ENCODE measurements around the gene USH2A. TPM values are rescaled to one million over a fixed set of nuclear protein-coding genes. Genes with fewer than 3 reads are reported as not detected.

USH2A gene
- total RNA-seq, 3 donors from 2014 or later, result 0.03 to 0.17 TPM; not detected in 1

DNA sequence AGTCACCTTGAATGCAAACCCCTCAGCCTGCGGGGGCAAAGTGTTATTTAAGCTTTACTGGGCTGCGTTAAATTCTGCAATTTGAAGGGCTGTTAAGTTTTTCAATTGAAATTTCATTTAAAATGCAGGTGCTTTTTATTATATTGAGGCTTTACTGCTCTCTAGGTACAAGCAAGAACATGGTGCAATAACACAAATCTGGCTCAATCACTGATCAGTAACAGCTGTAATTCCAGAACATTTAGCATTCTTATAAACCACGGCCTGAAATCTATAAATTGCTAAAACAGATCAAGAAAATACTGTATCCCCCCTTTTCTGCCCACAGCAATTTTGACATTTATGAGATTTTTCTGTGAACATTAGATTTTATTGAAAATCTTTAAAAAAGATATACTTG is 533.4 kb downstream of the USH2A start:
- no peak overlapping the region for H3K4me3 ChIP-seq
- intact Hi-C loops (cut with DNase I, micrococcal nuclease), result no loop called here
- TF ChIP-seq, protein P1, sequence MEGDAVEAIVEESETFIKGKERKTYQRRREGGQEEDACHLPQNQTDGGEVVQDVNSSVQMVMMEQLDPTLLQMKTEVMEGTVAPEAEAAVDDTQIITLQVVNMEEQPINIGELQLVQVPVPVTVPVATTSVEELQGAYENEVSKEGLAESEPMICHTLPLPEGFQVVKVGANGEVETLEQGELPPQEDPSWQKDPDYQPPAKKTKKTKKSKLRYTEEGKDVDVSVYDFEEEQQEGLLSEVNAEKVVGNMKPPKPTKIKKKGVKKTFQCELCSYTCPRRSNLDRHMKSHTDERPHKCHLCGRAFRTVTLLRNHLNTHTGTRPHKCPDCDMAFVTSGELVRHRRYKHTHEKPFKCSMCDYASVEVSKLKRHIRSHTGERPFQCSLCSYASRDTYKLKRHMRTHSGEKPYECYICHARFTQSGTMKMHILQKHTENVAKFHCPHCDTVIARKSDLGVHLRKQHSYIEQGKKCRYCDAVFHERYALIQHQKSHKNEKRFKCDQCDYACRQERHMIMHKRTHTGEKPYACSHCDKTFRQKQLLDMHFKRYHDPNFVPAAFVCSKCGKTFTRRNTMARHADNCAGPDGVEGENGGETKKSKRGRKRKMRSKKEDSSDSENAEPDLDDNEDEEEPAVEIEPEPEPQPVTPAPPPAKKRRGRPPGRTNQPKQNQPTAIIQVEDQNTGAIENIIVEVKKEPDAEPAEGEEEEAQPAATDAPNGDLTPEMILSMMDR (IDR thresholded peaks at IDR 0.05), result no peak

DNA sequence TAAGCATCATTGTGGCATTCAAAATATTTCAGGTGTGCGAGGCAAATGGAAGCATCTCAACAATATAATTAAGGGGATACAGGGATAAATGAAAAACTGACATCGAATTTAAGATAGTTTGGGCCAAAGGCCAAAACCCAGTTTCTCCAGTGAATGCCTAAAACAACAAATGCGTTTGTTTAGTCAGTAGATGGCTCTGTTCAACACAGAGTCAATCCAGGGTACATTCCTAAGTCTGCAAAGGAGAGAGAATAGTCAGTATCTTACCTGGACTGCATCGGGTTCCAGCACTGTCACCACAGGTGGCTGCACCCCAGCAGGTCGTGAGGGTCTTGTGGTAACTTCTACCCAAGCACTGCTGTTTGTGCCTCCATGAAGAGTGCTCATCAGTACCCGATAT is 535.1 kb downstream of the USH2A start:
- no peaks in the 10 kb centered on the region for H3K9me3 ChIP-seq
- intact Hi-C loops (cut with DNase I, micrococcal nuclease), result no loop called here
- ATAC-seq (no peak), DNase-seq (no peak)
- no peaks in the 10 kb centered on the region for H3K36me3 ChIP-seq (ENCODE audit: low read depth)
- TF ChIP-seq, protein P1 (IDR thresholded peaks at IDR 0.05), result no peak
- H3K4me1 ChIP-seq (ENCODE audit: low read depth), result no peaks in the 10 kb centered on the region
- H3K4me3 ChIP-seq, result no peak overlapping the region

More for the DNA sequence above, 533.4 kb downstream of the USH2A start:
- ATAC-seq, result no peak
- Histone ChIP-seq H3K4me1 (ENCODE audit: low read depth) (no peaks in the 10 kb centered on the region), H3K36me3 (ENCODE audit: low read depth) (no peaks in the 10 kb centered on the region), H3K9me3 (no peaks in the 10 kb centered on the region)
- DNase-seq, result no peak

DNA sequence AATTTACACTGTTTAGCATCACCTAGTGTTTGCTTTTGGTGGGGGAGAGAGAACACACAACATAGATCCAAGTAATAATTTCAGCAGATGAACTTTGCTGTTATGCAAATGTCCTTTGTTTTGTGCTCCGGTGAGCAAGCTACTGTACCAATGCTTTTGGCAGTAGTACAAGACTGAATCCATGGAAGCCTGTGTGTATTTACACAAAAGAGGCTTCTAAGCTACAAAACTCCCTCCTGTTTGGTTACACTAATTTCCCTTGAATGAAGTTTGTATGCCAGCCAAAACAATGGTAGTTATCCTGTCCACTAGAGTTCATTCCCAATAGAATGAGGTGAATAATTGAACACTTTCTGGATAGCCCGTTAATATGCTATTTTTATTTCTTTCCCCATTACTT is 535.6 kb downstream of the USH2A start:
- Histone ChIP-seq H3K36me3 (ENCODE audit: low read depth) (no peaks in the 10 kb centered on the region), H3K9me3 (no peaks in the 10 kb centered on the region), H3K4me1 (ENCODE audit: low read depth) (no peaks in the 10 kb centered on the region), H3K4me3 (no peak overlapping the region)
- DNase-seq, result no peak
- intact Hi-C loops (cut with DNase I, micrococcal nuclease), result no loop called here
- no peak for ATAC-seq
- TF ChIP-seq, protein P1 (IDR thresholded peaks at IDR 0.05), result no peak

DNA sequence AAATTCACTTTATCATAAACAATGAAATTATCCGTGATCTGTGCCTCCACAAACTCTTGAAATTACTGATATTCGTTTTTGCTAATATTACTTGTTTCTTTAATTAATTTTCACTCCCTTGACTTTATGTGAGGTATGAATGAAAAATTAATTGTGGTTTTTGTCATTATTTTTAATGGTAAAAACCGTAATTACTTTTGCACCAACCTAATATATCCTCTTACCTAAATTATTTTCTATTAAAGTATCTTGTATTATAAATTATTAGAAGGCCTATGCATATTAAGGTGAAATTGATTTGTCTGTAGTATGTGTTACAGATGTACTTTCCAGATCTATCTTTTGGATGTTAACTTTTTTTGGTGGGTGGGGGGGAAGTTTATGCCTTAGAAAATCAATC is 540.2 kb downstream of the USH2A start:
- intact Hi-C loops (cut with DNase I, micrococcal nuclease), result no loop called here
- Histone ChIP-seq H3K36me3 (ENCODE audit: low read depth) (no peaks in the 10 kb centered on the region), H3K4me3 (no peak overlapping the region), H3K4me1 (ENCODE audit: low read depth) (no peaks in the 10 kb centered on the region), H3K9me3 (no peaks in the 10 kb centered on the region)
- no peak for DNase-seq
- TF ChIP-seq, protein P1 (IDR thresholded peaks at IDR 0.05), result no peak
- ATAC-seq, result no peak

DNA sequence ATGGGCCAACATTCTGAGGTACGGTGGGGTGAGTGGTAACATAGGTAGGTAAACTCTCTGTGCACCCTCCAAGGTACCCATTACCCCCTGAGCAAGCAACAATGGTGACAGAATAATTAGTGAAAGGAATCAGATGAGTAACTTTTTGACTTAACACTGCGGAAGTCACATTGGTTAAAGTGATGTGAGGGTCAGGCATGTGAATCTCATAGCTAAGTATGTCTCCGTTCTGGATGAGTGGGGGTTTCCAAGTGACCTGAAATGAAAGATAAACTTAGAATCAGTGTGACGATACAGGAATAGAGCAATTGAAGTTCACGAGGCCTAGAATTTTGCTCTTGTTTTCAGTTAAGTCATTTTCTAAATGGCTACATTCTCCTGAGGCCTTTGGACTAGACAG is 544.4 kb downstream of the USH2A start:
- intact Hi-C loops (cut with DNase I, micrococcal nuclease), result no loop called here
- ATAC-seq, result no peak
- TF ChIP-seq, protein P1 (IDR thresholded peaks at IDR 0.05), result no peak

DNA sequence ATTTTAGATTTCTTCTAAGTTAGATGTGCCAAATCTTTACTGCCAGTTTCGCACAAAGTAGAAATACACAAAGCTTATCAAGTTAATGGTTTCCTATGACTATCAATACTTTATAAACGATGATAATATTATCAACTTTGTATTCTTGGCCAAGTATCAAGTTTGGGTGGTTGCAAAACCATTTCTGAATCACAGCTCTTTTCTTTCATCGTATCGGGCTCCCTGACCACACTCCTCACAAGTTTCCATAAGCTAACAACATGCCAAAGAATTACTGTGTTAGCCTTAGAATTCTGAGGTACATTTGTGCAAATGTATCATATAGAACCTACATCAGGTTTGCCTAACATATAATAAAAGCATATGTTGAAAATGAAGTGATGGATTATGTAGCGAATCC is 545.1 kb downstream of the USH2A start:
- TF ChIP-seq, protein P1 (IDR thresholded peaks at IDR 0.05), result no peak
- no peaks in the 10 kb centered on the region for H3K36me3 ChIP-seq (ENCODE audit: low read depth)
- DNase-seq (no peak), ATAC-seq (no peak)
- no peak overlapping the region for H3K4me3 ChIP-seq
- no peaks in the 10 kb centered on the region for H3K9me3 ChIP-seq
- H3K4me1 ChIP-seq (ENCODE audit: low read depth), result no peaks in the 10 kb centered on the region
- intact Hi-C loops (cut with DNase I, micrococcal nuclease), result no loop called here

More for the DNA sequence above, 544.4 kb downstream of the USH2A start:
- H3K4me3 ChIP-seq, result no peak overlapping the region
- no peaks in the 10 kb centered on the region for H3K9me3 ChIP-seq
- no peaks in the 10 kb centered on the region for H3K4me1 ChIP-seq (ENCODE audit: low read depth)
- DNase-seq, result no peak
- H3K36me3 ChIP-seq (ENCODE audit: low read depth), result no peaks in the 10 kb centered on the region
